ENCODE data around the gene MPC1. TPM values are rescaled to one million over a fixed set of nuclear protein-coding genes. Genes with fewer than 3 reads are reported as not detected.

MPC1 gene
- total and polyA plus RNA-seq, 2 donors = 40.5 to 106 TPM

DNA sequence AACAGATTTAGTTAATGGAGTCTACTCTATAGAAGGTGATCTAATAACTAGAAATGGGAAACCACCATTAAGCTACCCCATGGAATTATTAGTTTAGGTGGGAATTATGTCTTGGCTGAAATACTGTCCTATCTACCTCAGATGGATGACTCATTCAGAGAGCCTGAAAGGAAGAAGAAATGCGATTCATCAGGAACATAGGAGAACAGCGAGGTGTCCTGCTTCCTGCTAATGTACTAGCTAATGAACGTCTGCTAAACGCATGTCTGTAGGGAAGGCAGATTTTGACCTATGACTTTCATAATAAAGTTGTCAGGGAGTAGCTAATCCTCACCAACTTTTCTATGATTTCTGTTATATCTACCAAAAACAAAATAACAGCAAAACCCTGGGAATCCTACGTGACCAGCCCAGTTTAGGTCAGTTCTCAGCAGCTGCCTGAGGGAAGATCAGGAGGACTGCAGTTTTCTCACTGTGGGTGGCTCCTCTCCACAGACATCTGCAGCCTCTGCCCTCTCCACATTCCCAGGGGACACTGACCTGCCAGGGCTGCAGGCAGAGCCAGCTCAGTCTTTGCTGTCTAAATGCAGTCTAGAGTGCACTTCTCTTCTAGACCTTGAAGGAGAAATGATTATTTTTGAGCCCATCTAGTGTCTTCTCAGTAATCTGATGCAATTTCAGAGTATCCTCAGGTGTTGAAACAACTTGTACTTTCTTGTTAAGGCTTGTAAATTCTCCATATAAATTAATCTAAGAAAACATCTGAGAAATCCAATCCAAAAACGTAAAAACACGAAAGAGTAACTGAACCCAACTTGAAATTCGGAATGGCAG lies 22.3 kb downstream of the MPC1 start:
- H3K36me3 ChIP-seq (ENCODE audit: control insufficient read depth in 2 of 2, insufficient read depth in 2 of 2, low read length in 1 of 2) = peaks cover 13 to 19% of the 10 kb centered on the region in 2 donors
- H3K27ac ChIP-seq (ENCODE audit: low read depth in 1 of 2, low read length in 1 of 2) = no peak overlapping the region
- H3K4me3 ChIP-seq (ENCODE audit: low read length in 2 of 2) = no peak overlapping the region
- H3K27me3 ChIP-seq (ENCODE audit: control insufficient read depth in 2 of 2, insufficient read depth in 1 of 2, low read length in 1 of 2) = peaks cover 0 to 2% of the 10 kb centered on the region in 2 donors
- no peaks in the 10 kb centered on the region for H3K4me1 ChIP-seq (ENCODE audit: control insufficient read depth in 2 of 2, insufficient read depth in 2 of 2, low read length in 2 of 2)
- no peak for DNase-seq (ENCODE audit: low read depth in 6 of 9, low spot score in 9 of 9)
- no peaks in the 10 kb centered on the region for H3K9me3 ChIP-seq (ENCODE audit: control insufficient read depth in 2 of 2, insufficient read depth in 1 of 2, low read length in 1 of 2)
- WGBS = 94% methylated on average over 8 of the region's 8 CpGs

DNA sequence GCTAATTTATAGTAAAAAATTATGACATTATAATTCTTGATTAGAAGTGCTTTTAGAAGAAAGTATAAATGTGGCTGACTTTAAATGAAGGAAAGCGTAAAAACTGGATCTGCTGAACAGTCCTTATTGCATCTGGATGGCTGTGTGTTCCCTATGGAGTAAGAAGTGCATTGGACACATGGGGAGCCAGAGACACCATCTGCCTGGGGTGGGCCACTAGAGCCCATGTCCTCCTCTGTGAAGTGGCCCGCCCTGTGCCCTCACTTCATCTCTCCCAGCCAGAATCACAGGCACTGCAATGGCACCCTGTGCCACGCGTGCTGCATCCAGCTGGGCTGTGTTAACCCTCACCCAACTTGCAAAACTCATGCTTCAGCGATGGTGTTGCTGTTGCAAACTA lies 27.2 kb downstream of the MPC1 start:
- Histone ChIP-seq H3K27me3 (ENCODE audit: control insufficient read depth in 2 of 2, insufficient read depth in 1 of 2, low read length in 1 of 2) (peaks cover 0 to 2% of the 10 kb centered on the region in 2 donors), H3K9me3 (ENCODE audit: control insufficient read depth in 2 of 2, insufficient read depth in 1 of 2, low read length in 1 of 2) (no peaks in the 10 kb centered on the region), H3K27ac (ENCODE audit: low read depth in 1 of 2, low read length in 1 of 2) (no peak overlapping the region), H3K4me1 (ENCODE audit: control insufficient read depth in 2 of 2, insufficient read depth in 2 of 2, low read length in 2 of 2) (no peaks in the 10 kb centered on the region), H3K36me3 (ENCODE audit: control insufficient read depth in 2 of 2, insufficient read depth in 2 of 2, low read length in 1 of 2) (no peaks in the 10 kb centered on the region), H3K4me3 (ENCODE audit: low read length in 2 of 2) (no peak overlapping the region)
- no peak for DNase-seq (ENCODE audit: low read depth in 6 of 9, low spot score in 9 of 9)
- 84% methylated on average over 5 of the region's 5 CpGs for WGBS

DNA sequence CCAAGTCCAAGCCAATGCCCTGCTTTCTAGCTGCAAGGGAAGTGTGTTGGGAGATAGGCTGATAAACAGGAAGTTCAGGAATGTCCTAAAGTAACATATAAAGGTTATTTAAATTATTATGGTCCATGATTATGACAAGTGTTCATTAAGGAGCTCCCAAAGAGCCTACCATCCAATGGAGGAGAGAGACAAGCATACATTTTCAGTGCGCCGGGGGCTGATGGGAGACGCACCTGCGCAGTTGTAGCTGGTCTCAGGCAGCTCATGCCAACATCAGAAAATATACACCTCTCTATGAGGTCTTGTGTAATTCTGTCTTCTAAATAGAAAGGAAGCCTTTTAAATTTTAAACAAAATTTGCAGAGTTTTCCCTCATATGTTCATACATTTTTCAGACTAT lies 27.8 kb downstream of the MPC1 start:
- Histone ChIP-seq H3K9me3 (ENCODE audit: control insufficient read depth in 2 of 2, insufficient read depth in 1 of 2, low read length in 1 of 2) (no peaks in the 10 kb centered on the region), H3K4me3 (ENCODE audit: low read length in 2 of 2) (no peak overlapping the region), H3K27ac (ENCODE audit: low read depth in 1 of 2, low read length in 1 of 2) (no peak overlapping the region), H3K36me3 (ENCODE audit: control insufficient read depth in 2 of 2, insufficient read depth in 2 of 2, low read length in 1 of 2) (no peaks in the 10 kb centered on the region), H3K27me3 (ENCODE audit: control insufficient read depth in 2 of 2, insufficient read depth in 1 of 2, low read length in 1 of 2) (peaks cover 0 to 2% of the 10 kb centered on the region in 2 donors), H3K4me1 (ENCODE audit: control insufficient read depth in 2 of 2, insufficient read depth in 2 of 2, low read length in 2 of 2) (no peaks in the 10 kb centered on the region)
- no peak for DNase-seq (ENCODE audit: low read depth in 6 of 9, low spot score in 9 of 9)
- WGBS = 98% methylated on average over 4 of the region's 4 CpGs

DNA sequence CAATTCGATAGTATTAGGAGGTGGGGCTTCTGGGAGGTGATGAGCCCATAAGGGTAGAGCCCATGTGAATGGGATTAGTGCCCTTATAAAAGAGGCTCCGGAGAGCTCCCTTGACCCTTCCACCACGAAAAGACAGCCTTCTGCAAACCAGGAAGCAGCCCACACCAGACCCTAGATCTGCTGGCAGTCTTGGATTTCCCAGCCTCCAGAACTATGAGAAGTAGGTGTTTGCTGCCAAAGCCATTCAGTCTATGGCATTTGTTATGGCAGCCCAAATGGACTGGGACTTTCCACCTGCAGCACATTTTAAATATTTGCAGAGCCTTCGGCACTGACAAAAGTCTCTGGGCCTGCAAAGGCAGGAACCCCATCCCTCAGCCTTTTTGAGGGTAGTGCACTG lies 28.6 kb downstream of the MPC1 start:
- DNase-seq (ENCODE audit: low read depth in 6 of 9, low spot score in 9 of 9) = no peak
- Histone ChIP-seq H3K27me3 (ENCODE audit: control insufficient read depth in 2 of 2, insufficient read depth in 1 of 2, low read length in 1 of 2) (peaks cover 0 to 2% of the 10 kb centered on the region in 2 donors), H3K27ac (ENCODE audit: low read depth in 1 of 2, low read length in 1 of 2) (no peak overlapping the region), H3K4me1 (ENCODE audit: control insufficient read depth in 2 of 2, insufficient read depth in 2 of 2, low read length in 2 of 2) (no peaks in the 10 kb centered on the region), H3K4me3 (ENCODE audit: low read length in 2 of 2) (no peak overlapping the region), H3K9me3 (ENCODE audit: control insufficient read depth in 2 of 2, insufficient read depth in 1 of 2, low read length in 1 of 2) (no peaks in the 10 kb centered on the region), H3K36me3 (ENCODE audit: control insufficient read depth in 2 of 2, insufficient read depth in 2 of 2, low read length in 1 of 2) (no peaks in the 10 kb centered on the region)
- 97% methylated on average over 4 of the region's 4 CpGs for WGBS

DNA sequence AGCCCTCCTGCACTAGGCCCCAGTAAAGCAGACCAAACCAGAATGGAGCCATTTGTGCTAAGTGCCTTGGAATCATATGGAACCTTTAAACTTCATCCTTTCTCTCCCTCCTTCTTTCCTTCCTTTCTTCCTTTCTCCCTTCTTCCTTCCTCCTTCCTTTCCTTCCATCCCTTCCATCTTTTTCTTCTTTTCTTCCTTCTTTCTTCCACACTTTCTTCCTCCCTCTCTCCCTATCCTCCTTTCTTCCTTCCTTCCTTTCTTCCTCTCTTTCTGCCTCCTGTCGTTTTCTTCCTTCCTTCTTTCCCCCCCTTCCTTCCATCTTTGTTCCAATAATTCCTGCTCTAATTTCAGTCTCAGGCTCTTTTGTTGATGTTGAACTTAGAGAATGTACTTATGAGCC lies 29.2 kb downstream of the MPC1 start:
- WGBS = 90% methylated on average over 1 of the region's 1 CpG
- no peak for DNase-seq (ENCODE audit: low read depth in 6 of 9, low spot score in 9 of 9)
- no peaks in the 10 kb centered on the region for H3K9me3 ChIP-seq (ENCODE audit: control insufficient read depth in 2 of 2, insufficient read depth in 1 of 2, low read length in 1 of 2)
- no peaks in the 10 kb centered on the region for H3K4me1 ChIP-seq (ENCODE audit: control insufficient read depth in 2 of 2, insufficient read depth in 2 of 2, low read length in 2 of 2)
- no peak overlapping the region for H3K4me3 ChIP-seq (ENCODE audit: low read length in 2 of 2)
- H3K27me3 ChIP-seq (ENCODE audit: control insufficient read depth in 2 of 2, insufficient read depth in 1 of 2, low read length in 1 of 2) = peaks cover 0 to 2% of the 10 kb centered on the region in 2 donors
- H3K36me3 ChIP-seq (ENCODE audit: control insufficient read depth in 2 of 2, insufficient read depth in 2 of 2, low read length in 1 of 2) = no peaks in the 10 kb centered on the region
- H3K27ac ChIP-seq (ENCODE audit: low read depth in 1 of 2, low read length in 1 of 2) = no peak overlapping the region

DNA sequence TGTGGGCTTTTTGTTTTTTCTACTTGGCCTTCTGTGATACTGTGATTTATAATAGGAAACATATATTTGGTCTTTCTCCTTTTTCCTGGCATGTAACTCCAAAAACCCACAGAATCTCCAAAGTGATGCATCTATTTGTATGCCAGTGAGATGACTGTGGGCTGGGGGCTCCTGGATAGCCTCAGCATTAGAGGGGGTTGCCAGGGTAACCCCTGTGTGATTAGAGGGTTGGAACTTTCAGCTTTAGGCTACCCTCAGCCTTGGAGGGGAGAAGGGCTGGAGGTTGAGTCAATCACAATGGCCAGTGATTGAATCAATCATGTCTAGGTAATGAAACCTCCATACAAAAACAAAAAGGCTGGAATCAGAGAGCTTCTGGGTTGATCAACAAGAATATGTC lies 29.8 kb downstream of the MPC1 start:
- Histone ChIP-seq H3K4me3 (ENCODE audit: low read length in 2 of 2) (no peak overlapping the region), H3K27ac (ENCODE audit: low read depth in 1 of 2, low read length in 1 of 2) (no peak overlapping the region), H3K36me3 (ENCODE audit: control insufficient read depth in 2 of 2, insufficient read depth in 2 of 2, low read length in 1 of 2) (no peaks in the 10 kb centered on the region), H3K4me1 (ENCODE audit: control insufficient read depth in 2 of 2, insufficient read depth in 2 of 2, low read length in 2 of 2) (no peaks in the 10 kb centered on the region), H3K9me3 (ENCODE audit: control insufficient read depth in 2 of 2, insufficient read depth in 1 of 2, low read length in 1 of 2) (no peaks in the 10 kb centered on the region), H3K27me3 (ENCODE audit: control insufficient read depth in 2 of 2, insufficient read depth in 1 of 2, low read length in 1 of 2) (peaks cover 0 to 2% of the 10 kb centered on the region in 2 donors)
- DNase-seq (ENCODE audit: low read depth in 6 of 9, low spot score in 9 of 9) = no peak

DNA sequence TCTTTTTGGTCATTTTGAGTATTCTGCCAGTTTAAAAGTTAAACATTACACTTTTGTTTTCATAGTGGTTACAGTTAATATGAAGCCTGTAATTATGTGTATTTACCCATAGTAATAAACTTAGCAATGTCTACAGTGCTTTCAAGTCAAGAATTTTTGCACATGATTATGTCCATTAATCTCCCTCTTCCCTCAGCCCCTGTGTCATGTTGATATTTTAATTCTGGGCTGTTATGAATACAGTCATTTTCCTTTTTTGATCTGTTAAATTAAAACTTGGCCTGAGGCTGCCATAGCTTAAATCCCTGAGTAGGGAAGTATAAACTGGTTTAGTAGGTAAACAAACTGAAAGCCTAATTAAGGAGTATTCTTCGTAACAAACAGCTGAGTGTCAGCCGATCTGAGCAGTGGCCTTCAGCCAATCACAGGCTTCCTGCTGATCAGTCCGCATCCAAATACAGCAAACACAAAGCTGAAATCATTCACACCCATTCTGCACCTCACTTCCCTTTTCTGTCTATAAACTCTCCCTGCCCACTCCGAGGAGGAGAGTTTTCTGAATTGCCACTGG lies 30.9 kb downstream of the MPC1 start:
- H3K27me3 ChIP-seq (ENCODE audit: control insufficient read depth in 2 of 2, insufficient read depth in 1 of 2, low read length in 1 of 2) = peaks cover 0 to 2% of the 10 kb centered on the region in 2 donors
- H3K27ac ChIP-seq (ENCODE audit: low read depth in 1 of 2, low read length in 1 of 2) = no peak overlapping the region
- H3K4me3 ChIP-seq (ENCODE audit: low read length in 2 of 2) = no peak overlapping the region
- no peaks in the 10 kb centered on the region for H3K4me1 ChIP-seq (ENCODE audit: control insufficient read depth in 2 of 2, insufficient read depth in 2 of 2, low read length in 2 of 2)
- WGBS = 43% methylated on average over 4 of the region's 4 CpGs
- DNase-seq (ENCODE audit: low read depth in 6 of 9, low spot score in 9 of 9) = no peak
- H3K36me3 ChIP-seq (ENCODE audit: control insufficient read depth in 2 of 2, insufficient read depth in 2 of 2, low read length in 1 of 2) = no peaks in the 10 kb centered on the region
- no peaks in the 10 kb centered on the region for H3K9me3 ChIP-seq (ENCODE audit: control insufficient read depth in 2 of 2, insufficient read depth in 1 of 2, low read length in 1 of 2)

DNA sequence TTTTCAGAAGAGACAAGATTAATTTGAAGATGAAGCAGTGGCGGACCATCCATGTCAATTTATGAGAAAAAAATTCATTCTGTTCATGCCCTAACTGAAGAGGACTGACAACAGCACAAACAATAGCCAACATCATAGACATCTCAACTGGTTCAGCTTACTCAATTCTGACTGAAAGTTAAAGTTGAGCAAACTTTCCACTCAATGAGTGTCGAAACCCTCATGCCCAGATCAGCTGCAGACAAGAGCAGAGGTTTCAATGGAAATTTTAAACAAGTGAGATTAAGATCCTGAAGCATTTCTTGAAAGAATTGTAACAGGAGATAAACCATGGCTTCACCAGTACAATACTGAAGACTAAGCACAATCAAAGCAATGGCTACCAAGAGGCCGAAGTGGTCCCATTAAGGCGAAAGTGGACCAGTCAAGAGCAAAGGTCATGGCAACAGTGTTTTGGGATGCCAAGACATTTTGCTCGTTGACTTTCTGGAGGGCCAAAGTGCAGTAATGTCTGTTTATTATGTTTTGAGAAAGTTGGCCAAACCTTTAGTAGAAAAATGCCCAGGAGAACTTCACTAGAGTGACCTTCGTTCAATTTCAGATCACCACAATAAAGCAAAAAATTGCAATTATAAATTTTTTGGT lies 34.3 kb downstream of the MPC1 start:
- Histone ChIP-seq H3K9me3 (ENCODE audit: control insufficient read depth in 2 of 2, insufficient read depth in 1 of 2, low read length in 1 of 2) (no peaks in the 10 kb centered on the region), H3K4me1 (ENCODE audit: control insufficient read depth in 2 of 2, insufficient read depth in 2 of 2, low read length in 2 of 2) (peaks cover 0 to under 1% of the 10 kb centered on the region in 2 donors), H3K27ac (ENCODE audit: low read depth in 1 of 2, low read length in 1 of 2) (no peak overlapping the region), H3K36me3 (ENCODE audit: control insufficient read depth in 2 of 2, insufficient read depth in 2 of 2, low read length in 1 of 2) (no peaks in the 10 kb centered on the region), H3K27me3 (ENCODE audit: control insufficient read depth in 2 of 2, insufficient read depth in 1 of 2, low read length in 1 of 2) (no peaks in the 10 kb centered on the region), H3K4me3 (ENCODE audit: low read length in 2 of 2) (no peak overlapping the region)
- no peak for DNase-seq (ENCODE audit: low read depth in 6 of 9, low spot score in 9 of 9)
- WGBS = 96% methylated on average over 6 of the region's 6 CpGs

DNA sequence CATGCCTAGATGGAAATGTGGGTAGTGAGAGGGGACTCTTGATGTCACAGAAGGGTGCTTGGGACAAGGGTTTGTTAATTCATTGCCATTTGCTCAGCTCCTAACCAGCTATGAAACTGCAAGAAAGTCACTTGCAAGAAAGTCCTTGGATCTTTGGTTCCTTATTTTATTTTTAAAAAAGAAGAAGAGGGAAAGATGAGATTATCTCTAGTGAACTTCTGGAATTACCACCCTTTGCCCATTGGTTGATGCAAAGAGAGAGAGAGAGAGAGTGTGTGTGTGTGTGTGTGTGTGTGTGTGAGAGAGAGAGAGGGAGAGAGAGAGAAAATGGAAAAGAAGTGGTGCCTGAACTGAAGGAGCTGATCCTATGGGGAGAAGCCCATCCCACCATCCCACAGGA lies 35.8 kb downstream of the MPC1 start:
- Histone ChIP-seq H3K27me3 (ENCODE audit: control insufficient read depth in 2 of 2, insufficient read depth in 1 of 2, low read length in 1 of 2) (no peaks in the 10 kb centered on the region), H3K4me1 (ENCODE audit: control insufficient read depth in 2 of 2, insufficient read depth in 2 of 2, low read length in 2 of 2) (peaks cover 0 to 8% of the 10 kb centered on the region in 2 donors), H3K9me3 (ENCODE audit: control insufficient read depth in 2 of 2, insufficient read depth in 1 of 2, low read length in 1 of 2) (peaks cover 0 to 6% of the 10 kb centered on the region in 2 donors), H3K4me3 (ENCODE audit: low read length in 2 of 2) (no peak overlapping the region), H3K36me3 (ENCODE audit: control insufficient read depth in 2 of 2, insufficient read depth in 2 of 2, low read length in 1 of 2) (no peaks in the 10 kb centered on the region), H3K27ac (ENCODE audit: low read depth in 1 of 2, low read length in 1 of 2) (no peak overlapping the region)
- no peak for DNase-seq (ENCODE audit: low read depth in 6 of 9, low spot score in 9 of 9)
